Endothelial cell of umbilical vein (primary cell): ENCODE measurements around the gene UTS2R. TPM values are rescaled to one million over a fixed set of nuclear protein-coding genes. Genes with fewer than 3 reads are reported as not detected.

Experiments
- BruUV-seq: library from RNA; stranded (reverse); fragments of 400-500 nt; replicated peaks from 2 replicates; lab custom pipeline; 2021; lab: Mats Ljungman, UMichigan
- CTCF ChIA-PET: fragments of 300-600, 350-600 bp; sonication (Branson Sonifier 250); formaldehyde crosslinking; loops from one replicate; lab custom pipeline; 2021; ENCODE audit warnings: antibody characterized with exemption, inconsistent platforms; lab: Charles Lee
- POLR2A ChIA-PET: fragments of 300-600, 350-600 bp; sonication (Branson Sonifier 250); formaldehyde crosslinking; loops from one replicate; lab custom pipeline; 2021; ENCODE audit warnings: antibody characterized with exemption, inconsistent platforms; lab: Charles Lee
- DNase-seq: peaks from one replicate; pipeline ENCODE4 v3.0.0-alpha.2; 2011; ENCODE audit warnings: low read depth, low spot score
- FAIRE-seq: peaks from 2 replicates; lab custom pipeline; 2011; peaks lifted over from hg19 to GRCh38; lab: Jason Lieb, UNC
- H2AFZ ChIP-seq: 2 replicates; pipeline ENCODE4 v1.6.0; 2012; ENCODE audit warnings: low read depth, low read length, control low read depth, inconsistent platforms
- H3K27ac ChIP-seq: 2 replicates; pipeline ENCODE4 v1.5.1; 2011; ENCODE audit warnings: low read depth, mild to moderate bottlenecking, control low read depth, low read length, moderate library complexity; ENCODE audit not compliant: insufficient read depth
- H3K27me3 ChIP-seq, 2 experiments: 2 replicates each; pipeline versions ENCODE4 v1.6.0 to v1.6.1; 2011; ENCODE audit warnings: low read length in 2 of 2, mixed read lengths in 1 of 2; ENCODE audit not compliant: control insufficient read depth in 2 of 2, insufficient read depth in 2 of 2
- H3K36me3 ChIP-seq, 2 experiments: 2 replicates in 1 of 2; 3 replicates in 1 of 2; pipeline ENCODE4 v1.5.1; 2011; ENCODE audit warnings: low read length in 2 of 2, mild to moderate bottlenecking in 1 of 2, moderate library complexity in 1 of 2; ENCODE audit not compliant: control insufficient read depth in 2 of 2, insufficient read depth in 2 of 2; ENCODE audit errors: extremely low read depth in 1 of 2
- H3K4me1 ChIP-seq: 3 replicates; pipeline ENCODE4 v1.5.1; 2011; ENCODE audit warnings: mild to moderate bottlenecking, low read length; ENCODE audit not compliant: control insufficient read depth, insufficient read depth; ENCODE audit errors: extremely low read depth
- H3K4me2 ChIP-seq: 2 replicates; pipeline ENCODE4 v1.6.1; 2011; ENCODE audit warnings: low read length, control low read depth, mixed read lengths; ENCODE audit not compliant: insufficient read depth
- H3K4me3 ChIP-seq, 3 experiments: fragments of 200-600 bp in 1 of 3; sonication (generic), shearing (Covaris generic) in 1 of 3; replicated peaks in 1 of 3; 2 replicates each; pipeline ENCODE4 v1.5.1; 2011 to 2016; ENCODE audit warnings: control low read depth in 3 of 3, low read length in 3 of 3, mild to moderate bottlenecking in 2 of 3, inconsistent platforms in 1 of 3, low read depth in 1 of 3, moderate library complexity in 1 of 3; ENCODE audit not compliant: insufficient read depth in 1 of 3
- H3K79me2 ChIP-seq: 2 replicates; pipeline ENCODE4 v1.6.0; 2012; ENCODE audit warnings: low read length, inconsistent platforms; ENCODE audit not compliant: control insufficient read depth, insufficient read depth
- H3K9ac ChIP-seq: replicated peaks from 2 replicates; pipeline ENCODE3; 2011; ENCODE audit warnings: low read length, control low read depth; ENCODE audit not compliant: insufficient read depth; ENCODE audit errors: extremely low read depth
- H3K9me1 ChIP-seq: replicated peaks from 3 replicates; pipeline ENCODE4 v1.6.0; 2011; ENCODE audit warnings: mild to moderate bottlenecking, low read length; ENCODE audit not compliant: control insufficient read depth, insufficient read depth; ENCODE audit errors: extremely low read depth
- H3K9me3 ChIP-seq: replicated peaks from 2 replicates; pipeline ENCODE4 v1.5.1; 2012; ENCODE audit warnings: low read length, inconsistent platforms; ENCODE audit not compliant: control insufficient read depth, insufficient read depth
- H4K20me1 ChIP-seq: replicated peaks from 2 replicates; pipeline ENCODE3; 2011; ENCODE audit warnings: mild to moderate bottlenecking, low read length; ENCODE audit not compliant: control insufficient read depth, insufficient read depth; ENCODE audit errors: extremely low read depth
- EZH2 ChIP-seq: IDR thresholded peaks from 2 replicates; pipeline ENCODE4 v1.6.1; 2012; ENCODE audit warnings: borderline replicate concordance, low read depth, mild to moderate bottlenecking, moderate library complexity, low read length, inconsistent platforms; ENCODE audit not compliant: severe bottlenecking
- FOS ChIP-seq: IDR thresholded peaks from 2 replicates; pipeline ENCODE4 v1.6.1; 2011; ENCODE audit warnings: mild to moderate bottlenecking, low read length, moderate library complexity, borderline replicate concordance; ENCODE audit not compliant: insufficient read depth
- GATA2 ChIP-seq: IDR thresholded peaks from 2 replicates; pipeline ENCODE4 v1.7.0; 2011; ENCODE audit warnings: low read depth, mild to moderate bottlenecking, moderate library complexity, mixed read lengths, low read length; ENCODE audit not compliant: insufficient read length, insufficient read depth
- JUN ChIP-seq: IDR thresholded peaks from 2 replicates; pipeline ENCODE4 v1.6.1; 2011; ENCODE audit warnings: borderline replicate concordance, low read depth; ENCODE audit not compliant: insufficient read length, insufficient read depth
- MYC ChIP-seq: IDR thresholded peaks from one replicate; pipeline ENCODE4 v1.6.1; 2011; ENCODE audit warnings: mild to moderate bottlenecking, low read depth, low read length
- POLR2A ChIP-seq: IDR thresholded peaks from 2 replicates; pipeline ENCODE4 v1.6.1; 2012; ENCODE audit warnings: low read depth, mild to moderate bottlenecking, control low read depth, low read length
- POLR2AphosphoS5 ChIP-seq: IDR thresholded peaks from 2 replicates; pipeline ENCODE4 v1.6.1; 2012; ENCODE audit warnings: low read depth, mild to moderate bottlenecking, control low read depth, low read length, moderate library complexity; ENCODE audit not compliant: insufficient read depth
- dilution Hi-C: fragments of 300-500 bp; cut with MboI; formaldehyde crosslinking; loops from one replicate; pipeline ENCODE4 v1.15.0; 2019; ENCODE audit warnings: low sequenced_read_pairs; ENCODE audit not compliant: extremely low pct_ligation_motif_present
- intact Hi-C: fragments of 100-400 bp; cut with micrococcal nuclease; formaldehyde crosslinking; loops from one replicate; pipeline ENCODE4 v1.10.0; 2022
- polyA plus RNA-seq, 4 experiments: library from polyadenylated mRNA; depleted of rRNA in 3 of 4; stranded (reverse) in 3 of 4; unstranded in 1 of 4; fragments of >200 nt; gene quantifications; 2 replicates each; pipeline versions ENCODE4 v1.2.1 to v1.2.3, GENCODE V29; 2011 to 2012; ENCODE audit warnings: missing spikeins in 1 of 4
- total RNA-seq: library from RNA; stranded (reverse); gene quantifications from 2 replicates; pipeline ENCODE4 v1.2.3, GENCODE V29; 2021
- TF ChIP-seq, protein P1 (sequence below): IDR thresholded peaks from 2 replicates; pipeline ENCODE4 v1.6.1; 2011; ENCODE audit not compliant: insufficient read depth, insufficient read length
- TF ChIP-seq, protein P2 (sequence below), 2 donors: IDR thresholded peaks; 1 replicate in 1 of 2; 2 replicates in 1 of 2; pipeline ENCODE4 v1.5.1; 2011; ENCODE audit warnings: low read length in 2 of 2, mild to moderate bottlenecking in 2 of 2, moderate library complexity in 2 of 2, control low read depth in 1 of 2, inconsistent platforms in 1 of 2, low read depth in 1 of 2; ENCODE audit not compliant: insufficient read depth in 1 of 2; ENCODE audit errors: extremely low read depth in 1 of 2

Gene UTS2R
- total and polyA plus RNA-seq, 2 donors (not counting 3 experiments of a cell fraction or from before 2014, with no cell fraction given): not detected

DNA sequence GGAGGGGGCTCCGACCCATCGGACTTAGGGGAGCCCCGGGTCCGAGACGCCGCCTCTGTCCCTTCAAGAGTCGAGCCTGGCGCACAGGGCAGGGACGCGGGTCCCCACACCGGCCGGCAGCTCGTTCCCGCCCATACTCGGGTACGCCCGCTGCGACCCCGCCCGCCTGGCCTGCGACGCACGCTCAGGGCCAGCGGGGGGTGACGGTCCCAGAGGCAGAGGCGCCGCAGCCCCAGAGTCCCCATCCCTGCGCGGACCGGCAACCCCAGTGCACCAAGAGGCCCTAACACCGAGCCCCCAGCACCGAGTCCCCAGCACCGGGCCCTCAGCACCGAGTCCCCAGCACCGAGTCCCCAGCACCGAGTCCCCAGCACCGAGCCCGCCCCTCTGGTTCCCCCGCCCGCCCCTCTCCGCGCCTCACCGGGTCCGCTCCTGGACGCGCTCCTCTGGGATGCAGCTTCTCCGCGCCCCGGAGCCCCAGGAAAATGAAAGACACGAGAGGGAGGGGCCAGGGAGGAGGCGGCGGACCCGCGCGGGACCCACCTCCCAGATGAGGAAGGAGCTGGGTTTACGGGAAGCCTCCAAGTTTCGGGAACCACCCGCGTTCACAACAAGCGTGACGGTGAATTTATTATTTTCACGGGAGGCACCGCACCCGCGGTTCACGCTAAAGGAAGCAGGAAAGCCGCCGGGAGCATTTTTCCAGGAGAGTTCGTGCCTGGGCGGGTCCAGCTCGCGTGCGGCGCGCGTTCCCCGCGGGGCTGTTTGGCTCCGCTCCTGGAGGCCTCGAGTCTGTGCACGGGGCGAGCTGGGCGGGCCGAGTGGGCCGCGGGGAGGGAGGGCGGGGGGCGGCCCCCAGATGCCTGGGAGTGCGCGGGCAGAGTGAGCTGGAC is 38.0 kb upstream of the UTS2R start, which contains the start of gene SECTM1:
SECTM1 (minus strand) TSS at position 488 of the 893 bp plus-strand sequence. CDS start 6,526 bp downstream, outside the sequence.
- Histone ChIP-seq H3K36me3 (no peaks in the 10 kb centered on the region), H3K9me3 (no peaks in the 10 kb centered on the region), H3K27ac (no peak within 1 kb of the TSS), H3K4me2 (peak within 1 kb of the TSS; percentile 84), H3K4me3 (peak within 1 kb of the TSS; percentile 37 to 55 (median 48)), H3K9me1 (no peaks in the 10 kb centered on the region), H3K4me1 (peaks cover 9% of the 10 kb centered on the region), H3K9ac (no peak within 1 kb of the TSS), H4K20me1 (no peaks in the 10 kb centered on the region), H3K27me3 (peaks cover 0 to 2% of the 10 kb centered on the region in 2 experiments), H2AFZ (peak within 1 kb of the TSS; percentile 88), H3K79me2 (no peaks in the 10 kb centered on the region)
- peak; percentile 63 for FAIRE-seq
- TF ChIP-seq FOS: no peak
- no peak for TF ChIP-seq POLR2AphosphoS5
- TF ChIP-seq MYC: no peak
- TF ChIP-seq GATA2: no peak
- TF ChIP-seq EZH2: no peak
- TF ChIP-seq, protein P1, sequence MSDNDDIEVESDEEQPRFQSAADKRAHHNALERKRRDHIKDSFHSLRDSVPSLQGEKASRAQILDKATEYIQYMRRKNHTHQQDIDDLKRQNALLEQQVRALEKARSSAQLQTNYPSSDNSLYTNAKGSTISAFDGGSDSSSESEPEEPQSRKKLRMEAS: no peak
- no peak for TF ChIP-seq POLR2A
- TF ChIP-seq, protein P2, sequence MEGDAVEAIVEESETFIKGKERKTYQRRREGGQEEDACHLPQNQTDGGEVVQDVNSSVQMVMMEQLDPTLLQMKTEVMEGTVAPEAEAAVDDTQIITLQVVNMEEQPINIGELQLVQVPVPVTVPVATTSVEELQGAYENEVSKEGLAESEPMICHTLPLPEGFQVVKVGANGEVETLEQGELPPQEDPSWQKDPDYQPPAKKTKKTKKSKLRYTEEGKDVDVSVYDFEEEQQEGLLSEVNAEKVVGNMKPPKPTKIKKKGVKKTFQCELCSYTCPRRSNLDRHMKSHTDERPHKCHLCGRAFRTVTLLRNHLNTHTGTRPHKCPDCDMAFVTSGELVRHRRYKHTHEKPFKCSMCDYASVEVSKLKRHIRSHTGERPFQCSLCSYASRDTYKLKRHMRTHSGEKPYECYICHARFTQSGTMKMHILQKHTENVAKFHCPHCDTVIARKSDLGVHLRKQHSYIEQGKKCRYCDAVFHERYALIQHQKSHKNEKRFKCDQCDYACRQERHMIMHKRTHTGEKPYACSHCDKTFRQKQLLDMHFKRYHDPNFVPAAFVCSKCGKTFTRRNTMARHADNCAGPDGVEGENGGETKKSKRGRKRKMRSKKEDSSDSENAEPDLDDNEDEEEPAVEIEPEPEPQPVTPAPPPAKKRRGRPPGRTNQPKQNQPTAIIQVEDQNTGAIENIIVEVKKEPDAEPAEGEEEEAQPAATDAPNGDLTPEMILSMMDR (IDR thresholded peaks at IDR 0.05; ENCODE audit: extremely low read depth in 1 of 2, insufficient read depth in 1 of 2, low read depth in 1 of 2, low read length in 2 of 2): no peak
- no peak for TF ChIP-seq JUN
- no peak for DNase-seq
- intact Hi-C loops (no loop called here), dilution Hi-C loops (no loop called here)
- ChIA-PET CTCF (interaction anchor here (0.8 to 1.7 kb wide), 6 partner anchors 9 to 227 kb away, joined by 3 to 10 read pairs (median 6); no protein-coding TSS in a partner anchor), POLR2A (interaction anchor here (0.5 kb wide), 1 partner anchor 359 kb away, joined by 8 read pairs; no protein-coding TSS in a partner anchor)
- no TSS peak for BruUV-seq
